Psoas muscle (tissue), 8 donors: ENCODE data around the gene RRP1B. TPM values are rescaled to one million over a fixed set of nuclear protein-coding genes. Genes with fewer than 3 reads are reported as not detected.
"Not testable (repeated sequence)": the region's sequence is repeated elsewhere in the genome, so short reads cannot be mapped to it uniquely, and the experiment has no call there.

ENCODE experiments used
- ATAC-seq, 4 donors: fragments of 200-7000 bp; cut with Tn5 transposase; one replicate each; pipeline ENCODE4 v1.9.1; 2020; ENCODE audit warnings: moderate library complexity in 3 of 4, mild to moderate bottlenecking in 2 of 4
- DNase-seq, 2 donors: peaks; one replicate each; pipeline ENCODE4 v3.0.0-alpha.2; 2020
- H3K27ac ChIP-seq: fragments of 200-600 bp; one replicate; pipeline ENCODE4 v1.8.0; 2022
- H3K27me3 ChIP-seq, 3 donors: fragments of 200-600 bp in 1 of 3; one replicate each; pipeline versions ENCODE4 v1.6.1 to v1.8.0; 2013 to 2022; ENCODE audit warnings: low read length in 2 of 3, mild to moderate bottlenecking in 2 of 3, moderate library complexity in 1 of 3; ENCODE audit not compliant: insufficient read depth in 3 of 3
- H3K36me3 ChIP-seq, 2 donors: fragments of 200-600 bp in 1 of 2; one replicate each; pipeline versions ENCODE4 v1.6.1 to v1.8.0; 2013 to 2022; ENCODE audit warnings: low read depth in 1 of 2, mild to moderate bottlenecking in 1 of 2, moderate library complexity in 1 of 2; ENCODE audit not compliant: insufficient read depth in 1 of 2
- H3K4me1 ChIP-seq: fragments of 200-600 bp; one replicate; pipeline ENCODE4 v1.8.0; 2022
- H3K4me3 ChIP-seq: fragments of 200-600 bp; one replicate; pipeline ENCODE4 v1.8.0; 2022; ENCODE audit warnings: mild to moderate bottlenecking
- H3K9me3 ChIP-seq: fragments of 200-600 bp; one replicate; pipeline ENCODE4 v1.8.0; 2022
- CTCF ChIP-seq: fragments of 200-600 bp; IDR thresholded peaks from one replicate; pipeline ENCODE4 v1.8.0; 2022; ENCODE audit warnings: antibody characterized with exemption
- WGBS, 3 donors: extraction: QIAGEN DNeasy Blood & Tissue Kit; methylation state at CpG; one replicate each; pipeline versions ENCODE4 v1.1.6 to v1.1.7; 2013; 5-methylcytosine and 5-hydroxymethylcytosine counted together
- intact Hi-C, 2 donors: fragments of 100-400 bp; cut with DNase I; formaldehyde crosslinking; loops; one replicate each; pipeline versions ENCODE4 v1.11.0 to v1.14.2; 2022
- long read RNA-seq, 2 donors: library from polyadenylated mRNA; unstranded; transcript quantifications; one replicate each; pipeline ENCODE4 v2.0.0, GENCODE V29; 2021
- polyA plus RNA-seq, 3 donors: library from polyadenylated mRNA; stranded (reverse); fragments of 200-250 nt; gene quantifications; one replicate each; pipeline ENCODE4 v1.2.3, GENCODE V29; 2013
- total RNA-seq, 4 donors: library from RNA; stranded (reverse); fragmentation: NEBNext Ultra II Directional in 2 of 4; extraction: Animal tissue kit (Norgen Biotek cat#: 25700) in 2 of 4; gene quantifications; one replicate each; pipeline versions ENCODE4 v1.2.1 to v1.2.4, GENCODE V29; 2021 to 2023
- donor health status: healthy with polysubstance abuse.
- donor health status: DM: no; HTN: no; CAD: no; lungs with moderate emphysema.
- donor health status: Bipolar disorder and iron deficiency.
- donor health status: healthy.
- donor health status: DM: yes; HTN: yes; CAD: no.
- donor health status: DM: no; HTN: no; CAD: no.
- donor health status: DM: no; HTN: no; CAD: no.
- donor health status: DM: yes; HTN: yes; CAD: no.

RRP1B gene
- total RNA-seq (10 to 100 TPM; 14.4 to 21.6 (median 18.1) TPM), polyA plus RNA-seq (10 to 100 TPM in 2 of 3 donors, 1 to 10 TPM in 1; 6.0 to 21.2 (median 20.2) TPM)
- long read RNA-seq, donor 1, partial matches to known transcripts: 4 of 6 reads
- long read RNA-seq, donor 1, other reads (novel, unspliced or antisense): 2 of 6 reads
- long read RNA-seq, donor 2, partial matches to known transcripts: 19 of 21 reads
- long read RNA-seq, donor 2, other reads (novel, unspliced or antisense): 2 of 21 reads

- no peaks in the 10 kb centered on the region for H3K27me3 ChIP-seq
- peak within 1 kb of the TSS; percentile 93 for H3K27ac ChIP-seq
- no peak for TF ChIP-seq CTCF
- DNase-seq (peak; percentile 88 to 92), ATAC-seq (peak; percentile 95 to 97 (median 96))
- H3K36me3 ChIP-seq: peaks cover 0 to 20% of the 10 kb centered on the region in 2 donors
- H3K4me3 ChIP-seq: peak within 1 kb of the TSS; percentile 99
- intact Hi-C loops: loop anchor here in 1 of 2 donors (10.0 kb wide), 1 partner anchor 315 kb away; no protein-coding TSS in a partner anchor
- H3K9me3 ChIP-seq: no peaks in the 10 kb centered on the region
- peaks cover 12% of the 10 kb centered on the region for H3K4me1 ChIP-seq
- WGBS, 3 donors: 4 to 7% (median 4%) methylated on average over 75 to 92 of the region's 92 CpGs
These were observed at the start of gene RRP1B, which contains the start of gene HSF2BP for GRCh38 chr21:43659136-43660000. TSS of gene RRP1B (plus strand) at chr21:43659560. CDS start at chr21:43659665, 105 bp downstream. TSS of gene HSF2BP (minus strand) at chr21:43659488. CDS start at chr21:43658096, 1,392 bp downstream.

GRCh38 chr21:43611598-43612369, 47.6 kb upstream of the RRP1B start:
- Histone ChIP-seq H3K27ac (no peak overlapping the region), H3K4me3 (no peak overlapping the region), H3K4me1 (no peaks in the 10 kb centered on the region), H3K9me3 (no peaks in the 10 kb centered on the region), H3K36me3 (no peaks in the 10 kb centered on the region), H3K27me3 (no peaks in the 10 kb centered on the region)
- peak; percentile 64 to 90 (median 78) for ATAC-seq
- 39 to 43% (median 40%) methylated on average over 8 of the region's 8 CpGs for WGBS, 3 donors
- peak; percentile 64 for TF ChIP-seq CTCF
- DNase-seq: peak; percentile 71 to 76
- intact Hi-C loops: no loop called here

GRCh38 chr21:43613755-43614638, 45.4 kb upstream of the RRP1B start:
- Histone ChIP-seq H3K36me3 (no peaks in the 10 kb centered on the region), H3K4me3 (no peak overlapping the region), H3K9me3 (no peaks in the 10 kb centered on the region), H3K4me1 (no peaks in the 10 kb centered on the region), H3K27ac (no peak overlapping the region), H3K27me3 (no peaks in the 10 kb centered on the region)
- intact Hi-C loops: no loop called here
- WGBS, 3 donors: 72 to 80% (median 77%) methylated on average over 8 of the region's 8 CpGs
- ATAC-seq (no peak), DNase-seq (no peak)
- no peak for TF ChIP-seq CTCF

- Histone ChIP-seq H3K4me3 (no peak overlapping the region), H3K27me3 (no peaks in the 10 kb centered on the region), H3K9me3 (peaks cover 3% of the 10 kb centered on the region), H3K27ac (no peak overlapping the region), H3K4me1 (no peaks in the 10 kb centered on the region), H3K36me3 (no peaks in the 10 kb centered on the region)
- ATAC-seq: no peak
- DNase-seq: no peak
- intact Hi-C loops: no loop called here
- TF ChIP-seq CTCF: no peak
- 61 to 73% (median 64%) methylated on average over 5 of the region's 5 CpGs for WGBS, 3 donors
These were observed 44.5 kb upstream of the RRP1B start for GRCh38 chr21:43614839-43615238.

GRCh38 chr21:43616861-43617260, 42.5 kb upstream of the RRP1B start:
- intact Hi-C loops, H3K36me3 ChIP-seq, H3K27ac ChIP-seq, H3K27me3 ChIP-seq, H3K4me1 ChIP-seq, DNase-seq, ATAC-seq, H3K4me3 ChIP-seq: not testable (repeated sequence)
- H3K9me3 ChIP-seq: peaks cover 10% of the 10 kb centered on the region
- WGBS, 3 donors: 60 to 62% (median 62%) methylated on average over 3 of the region's 3 CpGs
